ENCODE measurements around the gene SLC14A1.

- TF ChIP-seq, protein P1, sequence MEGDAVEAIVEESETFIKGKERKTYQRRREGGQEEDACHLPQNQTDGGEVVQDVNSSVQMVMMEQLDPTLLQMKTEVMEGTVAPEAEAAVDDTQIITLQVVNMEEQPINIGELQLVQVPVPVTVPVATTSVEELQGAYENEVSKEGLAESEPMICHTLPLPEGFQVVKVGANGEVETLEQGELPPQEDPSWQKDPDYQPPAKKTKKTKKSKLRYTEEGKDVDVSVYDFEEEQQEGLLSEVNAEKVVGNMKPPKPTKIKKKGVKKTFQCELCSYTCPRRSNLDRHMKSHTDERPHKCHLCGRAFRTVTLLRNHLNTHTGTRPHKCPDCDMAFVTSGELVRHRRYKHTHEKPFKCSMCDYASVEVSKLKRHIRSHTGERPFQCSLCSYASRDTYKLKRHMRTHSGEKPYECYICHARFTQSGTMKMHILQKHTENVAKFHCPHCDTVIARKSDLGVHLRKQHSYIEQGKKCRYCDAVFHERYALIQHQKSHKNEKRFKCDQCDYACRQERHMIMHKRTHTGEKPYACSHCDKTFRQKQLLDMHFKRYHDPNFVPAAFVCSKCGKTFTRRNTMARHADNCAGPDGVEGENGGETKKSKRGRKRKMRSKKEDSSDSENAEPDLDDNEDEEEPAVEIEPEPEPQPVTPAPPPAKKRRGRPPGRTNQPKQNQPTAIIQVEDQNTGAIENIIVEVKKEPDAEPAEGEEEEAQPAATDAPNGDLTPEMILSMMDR (conservative IDR thresholded peaks at IDR 0.05; ENCODE audit: low read depth, low read length): no peak
- no peak for TF ChIP-seq EZH2phosphoT487 (IDR thresholded peaks at IDR 0.05; ENCODE audit: borderline replicate concordance, low read length)
Observed at GRCh38 chr18:45688833-45689232, 35.1 kb upstream of the SLC14A1 start.

Data from PC-3 (cell line).